Endothelial cell (in vitro differentiated cells): Measurements from ENCODE around the gene DCUN1D3. TPM values are rescaled to one million over a fixed set of nuclear protein-coding genes. Genes with fewer than 3 reads are reported as not detected.

Source experiments
- DNase-seq: peaks from one replicate; pipeline ENCODE4 v3.0.0; 2021; ENCODE audit warnings: low spot score
- H3K27ac Mint-ChIP-seq: one replicate; pipeline ENCODE4 v1.8.0; 2021; ENCODE audit warnings: mixed read lengths, inconsistent platforms; ENCODE audit not compliant: unreplicated experiment
- H3K27me3 Mint-ChIP-seq: one replicate; pipeline ENCODE4 v1.8.0; 2021; ENCODE audit warnings: mild to moderate bottlenecking, moderate library complexity, mixed read lengths, inconsistent platforms; ENCODE audit not compliant: unreplicated experiment
- H3K36me3 Mint-ChIP-seq: one replicate; pipeline ENCODE4 v1.8.0; 2021; ENCODE audit warnings: mild to moderate bottlenecking, low read depth, mixed read lengths, inconsistent platforms; ENCODE audit not compliant: unreplicated experiment
- H3K4me1 Mint-ChIP-seq: one replicate; pipeline ENCODE4 v1.8.0; 2021; ENCODE audit warnings: mild to moderate bottlenecking, mixed read lengths, inconsistent platforms; ENCODE audit not compliant: unreplicated experiment
- H3K4me3 Mint-ChIP-seq: one replicate; pipeline ENCODE4 v1.8.0; 2021; ENCODE audit warnings: mild to moderate bottlenecking, mixed read lengths, inconsistent platforms; ENCODE audit not compliant: unreplicated experiment
- H3K9me3 Mint-ChIP-seq: one replicate; pipeline ENCODE4 v1.8.0; 2021; ENCODE audit warnings: mixed read lengths, inconsistent platforms; ENCODE audit not compliant: unreplicated experiment
- total RNA-seq: library from RNA; stranded (reverse); fragmentation: NEBNext Ultra II Directional; extraction: Animal tissue kit (Norgen Biotek cat#: 25700); gene quantifications from one replicate; pipeline ENCODE4 v1.2.1, GENCODE V29; 2021; ENCODE audit not compliant: unreplicated experiment
- TF ChIP-seq, protein P1 (sequence below): fragments of 200-600 bp; sonication (generic); IDR thresholded peaks from one replicate; pipeline ENCODE4 v1.5.0; 2021; ENCODE audit warnings: antibody characterized with exemption; ENCODE audit not compliant: unreplicated experiment

Gene DCUN1D3
- total RNA-seq, 1 donor from 2014 or later = 17.2 TPM

DNA sequence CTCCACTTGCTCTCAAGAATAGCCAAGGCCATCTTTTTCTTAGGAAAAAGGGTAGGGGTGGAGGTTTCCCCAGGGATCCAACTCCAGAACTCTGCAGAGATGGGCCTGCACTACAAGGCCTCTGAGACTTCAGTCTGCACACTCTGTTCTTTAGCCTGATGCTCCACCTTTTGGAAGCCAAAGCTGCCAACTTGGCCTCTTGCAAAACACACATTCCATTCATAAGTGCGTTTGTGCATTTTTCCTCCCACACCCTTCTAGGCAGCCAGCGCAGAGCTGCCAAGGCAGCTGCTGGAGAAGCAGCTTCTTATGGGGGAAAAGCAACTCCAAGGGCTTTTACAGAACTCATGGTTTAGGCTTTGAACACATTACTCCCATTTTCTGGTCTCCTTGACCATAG is 48.6 kb downstream of the DCUN1D3 start:
- Mint-ChIP-seq H3K4me1 (peaks cover 38% of the 10 kb centered on the region), H3K27me3 (no peaks in the 10 kb centered on the region), H3K9me3 (no peaks in the 10 kb centered on the region), H3K36me3 (no peaks in the 10 kb centered on the region), H3K27ac (no peak overlapping the region), H3K4me3 (no peak overlapping the region)
- no peak for DNase-seq
- TF ChIP-seq, protein P1, sequence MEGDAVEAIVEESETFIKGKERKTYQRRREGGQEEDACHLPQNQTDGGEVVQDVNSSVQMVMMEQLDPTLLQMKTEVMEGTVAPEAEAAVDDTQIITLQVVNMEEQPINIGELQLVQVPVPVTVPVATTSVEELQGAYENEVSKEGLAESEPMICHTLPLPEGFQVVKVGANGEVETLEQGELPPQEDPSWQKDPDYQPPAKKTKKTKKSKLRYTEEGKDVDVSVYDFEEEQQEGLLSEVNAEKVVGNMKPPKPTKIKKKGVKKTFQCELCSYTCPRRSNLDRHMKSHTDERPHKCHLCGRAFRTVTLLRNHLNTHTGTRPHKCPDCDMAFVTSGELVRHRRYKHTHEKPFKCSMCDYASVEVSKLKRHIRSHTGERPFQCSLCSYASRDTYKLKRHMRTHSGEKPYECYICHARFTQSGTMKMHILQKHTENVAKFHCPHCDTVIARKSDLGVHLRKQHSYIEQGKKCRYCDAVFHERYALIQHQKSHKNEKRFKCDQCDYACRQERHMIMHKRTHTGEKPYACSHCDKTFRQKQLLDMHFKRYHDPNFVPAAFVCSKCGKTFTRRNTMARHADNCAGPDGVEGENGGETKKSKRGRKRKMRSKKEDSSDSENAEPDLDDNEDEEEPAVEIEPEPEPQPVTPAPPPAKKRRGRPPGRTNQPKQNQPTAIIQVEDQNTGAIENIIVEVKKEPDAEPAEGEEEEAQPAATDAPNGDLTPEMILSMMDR = no peak

DNA sequence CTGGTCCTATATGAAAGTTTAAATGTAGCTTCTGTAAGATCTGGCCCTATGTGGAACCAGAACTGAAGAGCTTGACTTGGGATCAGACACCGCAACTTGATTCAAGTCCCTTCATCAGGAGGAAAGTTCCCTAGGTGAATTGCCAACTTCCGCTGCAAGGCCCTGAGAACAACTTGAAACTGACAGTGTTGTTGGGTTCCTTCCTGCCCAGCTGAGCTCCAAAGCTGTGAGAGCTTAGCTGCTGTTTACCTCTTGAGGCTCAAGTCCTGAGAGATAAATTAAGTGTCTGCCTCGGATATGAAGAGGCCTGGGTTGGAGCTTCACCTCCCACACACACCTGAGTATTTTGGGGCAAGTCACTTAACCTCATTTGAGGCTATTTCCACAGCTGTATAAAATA is 49.2 kb downstream of the DCUN1D3 start:
- Mint-ChIP-seq H3K4me1 (peaks cover 38% of the 10 kb centered on the region), H3K9me3 (no peaks in the 10 kb centered on the region), H3K36me3 (no peaks in the 10 kb centered on the region), H3K4me3 (no peak overlapping the region), H3K27ac (no peak overlapping the region), H3K27me3 (no peaks in the 10 kb centered on the region)
- no peak for DNase-seq
- TF ChIP-seq, protein P1 = no peak

DNA sequence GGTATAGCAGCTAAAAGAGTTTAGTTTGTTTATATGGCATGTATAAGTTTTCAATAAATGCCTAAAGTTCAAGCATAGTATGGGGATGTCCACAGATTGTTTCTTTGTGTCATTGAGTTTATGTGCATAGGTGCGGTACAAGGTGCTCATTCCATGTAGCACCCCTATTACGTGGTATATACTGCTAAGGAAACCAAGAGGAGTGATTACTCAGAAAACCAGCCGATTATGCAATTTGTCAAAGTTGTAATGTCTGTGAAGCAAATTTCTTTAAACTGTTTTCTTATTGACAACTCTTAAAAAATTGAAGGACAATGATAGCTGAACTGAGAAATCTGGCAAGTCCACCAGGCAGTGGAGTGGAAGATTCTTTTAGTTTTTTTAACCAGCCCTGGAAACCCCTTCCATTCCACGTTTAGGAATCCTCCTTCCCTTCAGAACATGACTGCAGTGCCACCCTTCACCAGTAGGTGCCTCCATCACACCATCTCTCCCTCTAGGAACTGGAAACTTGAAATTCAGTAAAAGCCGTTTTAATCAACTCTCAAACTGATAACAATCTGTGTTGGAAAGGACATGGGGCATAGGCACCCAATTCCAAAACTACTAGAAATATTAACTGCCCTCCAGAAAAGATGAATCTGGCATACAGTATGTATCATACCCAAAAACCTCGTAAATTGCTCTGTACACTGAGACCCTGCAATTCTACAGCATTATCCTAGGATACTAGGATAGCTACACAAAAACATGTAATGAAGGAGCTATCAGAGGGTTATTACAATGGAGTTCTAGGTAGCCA is 50.4 kb downstream of the DCUN1D3 start:
- peak; percentile 76 for DNase-seq
- no peaks in the 10 kb centered on the region for H3K9me3 Mint-ChIP-seq
- no peak overlapping the region for H3K4me3 Mint-ChIP-seq
- TF ChIP-seq, protein P1 = peak; percentile 97
- H3K27ac Mint-ChIP-seq = peak overlapping the region; percentile 38
- H3K36me3 Mint-ChIP-seq = no peaks in the 10 kb centered on the region
- peaks cover 45% of the 10 kb centered on the region for H3K4me1 Mint-ChIP-seq
- H3K27me3 Mint-ChIP-seq = no peaks in the 10 kb centered on the region

DNA sequence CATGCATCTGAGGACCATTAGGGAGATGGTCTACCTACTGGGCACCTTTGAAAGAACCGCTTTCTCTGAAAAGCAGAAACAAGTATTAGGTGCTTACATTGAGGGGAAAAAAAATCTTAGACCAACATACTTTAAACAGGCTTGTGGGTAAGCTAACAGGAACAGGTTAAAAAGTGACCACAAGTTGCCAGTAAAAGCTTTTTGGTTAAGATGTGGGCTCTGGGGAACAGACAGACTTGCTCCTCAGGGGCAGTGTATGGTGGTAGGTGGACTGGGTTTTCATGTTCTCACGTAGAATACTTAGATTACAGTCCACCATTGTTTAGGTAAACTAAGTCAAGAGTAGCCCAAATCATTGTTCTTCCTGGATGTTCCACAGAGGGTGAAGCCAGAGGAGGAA is 52.6 kb downstream of the DCUN1D3 start:
- TF ChIP-seq, protein P1 = no peak
- no peaks in the 10 kb centered on the region for H3K36me3 Mint-ChIP-seq
- H3K27me3 Mint-ChIP-seq = no peaks in the 10 kb centered on the region
- H3K4me1 Mint-ChIP-seq = peaks cover 32% of the 10 kb centered on the region
- no peak overlapping the region for H3K27ac Mint-ChIP-seq
- no peak overlapping the region for H3K4me3 Mint-ChIP-seq
- H3K9me3 Mint-ChIP-seq = no peaks in the 10 kb centered on the region
- no peak for DNase-seq

DNA sequence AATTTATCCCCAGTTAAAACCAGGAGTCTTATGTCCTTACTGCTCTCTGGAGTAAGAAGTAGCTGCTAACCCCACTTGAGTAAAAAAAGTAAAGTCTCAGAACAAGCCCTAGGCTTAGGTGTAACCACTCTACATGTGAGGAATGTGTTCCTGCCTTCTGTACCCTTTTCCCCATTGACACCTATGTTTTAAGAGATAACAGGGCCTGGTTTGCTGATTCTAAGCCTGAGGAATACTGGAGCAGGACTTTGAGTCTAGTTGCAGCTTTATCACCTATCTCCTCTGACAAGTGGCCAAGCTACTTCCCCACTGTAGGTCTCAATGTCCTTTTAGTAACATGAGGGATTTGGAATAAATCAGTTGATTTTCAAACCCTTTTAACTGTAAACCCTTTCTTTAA is 53.6 kb downstream of the DCUN1D3 start:
- Mint-ChIP-seq H3K4me3 (no peak overlapping the region), H3K27ac (no peak overlapping the region), H3K9me3 (no peaks in the 10 kb centered on the region)

More for the DNA sequence above, 53.6 kb downstream of the DCUN1D3 start:
- Mint-ChIP-seq H3K4me1 (peaks cover 32% of the 10 kb centered on the region), H3K36me3 (no peaks in the 10 kb centered on the region), H3K27me3 (no peaks in the 10 kb centered on the region)
- TF ChIP-seq, protein P1 = no peak
- DNase-seq = no peak
